HepG2 (cell line): ENCODE results near the gene LCA5. TPM values are rescaled to one million over a fixed set of nuclear protein-coding genes. Genes with fewer than 3 reads are reported as not detected.

Source experiments
- CREM ChIP-seq, 2 experiments: sonication (generic) in 1 of 2; formaldehyde crosslinking in 1 of 2; IDR thresholded peaks; 2 replicates each; pipeline versions ENCODE4 v1.4.0 to v1.6.1; 2016 to 2020; ENCODE audit warnings: antibody characterized with exemption in 1 of 2, mild to moderate bottlenecking in 1 of 2, missing genetic modification reagents in 1 of 2
- EP300 ChIP-seq, 3 experiments: sonication (generic) in 1 of 3; formaldehyde crosslinking in 1 of 3; IDR thresholded peaks; 2 replicates each; pipeline versions ENCODE4 v1.5.1 to v1.6.1; 2011 to 2020; ENCODE audit warnings: low read depth in 2 of 3, low read length in 2 of 3, borderline replicate concordance in 1 of 3, improper control_type of control experiment in 1 of 3, mild to moderate bottlenecking in 1 of 3, missing genetic modification reagents in 1 of 3, moderate library complexity in 1 of 3
- GATAD1 ChIP-seq: IDR thresholded peaks from 2 replicates; pipeline ENCODE4 v1.6.1; 2016; ENCODE audit warnings: missing genetic modification reagents, missing compliant biosample characterization
- HIVEP1 ChIP-seq: sonication (generic); formaldehyde crosslinking; IDR thresholded peaks from 2 replicates; pipeline ENCODE4 v1.4.0; 2020; ENCODE audit warnings: mild to moderate bottlenecking, missing genetic modification reagents
- KLF11 ChIP-seq: IDR thresholded peaks from 2 replicates; pipeline ENCODE4 v1.6.1; 2016; ENCODE audit warnings: missing compliant biosample characterization
- MIXL1 ChIP-seq: IDR thresholded peaks from 2 replicates; pipeline ENCODE4 v1.6.1; 2016
- MTF2 ChIP-seq: sonication (generic); formaldehyde crosslinking; IDR thresholded peaks from 2 replicates; pipeline ENCODE4 v1.5.0; 2020; ENCODE audit warnings: missing genetic modification reagents, borderline replicate concordance
- NR2F6 ChIP-seq, 2 experiments: IDR thresholded peaks; 2 replicates each; pipeline ENCODE4 v1.6.1; 2016; ENCODE audit warnings: antibody characterized with exemption in 1 of 2, mild to moderate bottlenecking in 1 of 2
- PHF21A ChIP-seq: sonication (generic); formaldehyde crosslinking; IDR thresholded peaks from 2 replicates; pipeline ENCODE4 v1.5.0; 2020; ENCODE audit warnings: mild to moderate bottlenecking, missing genetic modification reagents
- SOX5 ChIP-seq: IDR thresholded peaks from 2 replicates; pipeline ENCODE4 v1.6.1; 2016; ENCODE audit warnings: borderline replicate concordance
- STAG1 ChIP-seq: sonication (generic); formaldehyde crosslinking; IDR thresholded peaks from 2 replicates; pipeline ENCODE4 v1.4.0; 2020; ENCODE audit warnings: missing genetic modification reagents
- TCF12 ChIP-seq, 2 experiments: fragments of 450-650 bp in 1 of 2; sonication (generic) in 1 of 2; formaldehyde crosslinking in 1 of 2; IDR thresholded peaks; 2 replicates each; pipeline versions ENCODE4 v1.6.1 to v1.8.0; 2017 to 2022; ENCODE audit warnings: antibody characterized with exemption in 1 of 2, mild to moderate bottlenecking in 1 of 2, missing genetic modification reagents in 1 of 2, moderate library complexity in 1 of 2
- TEAD3 ChIP-seq: optimal IDR thresholded peaks from 2 replicates; pipeline ENCODE3; 2016; ENCODE audit warnings: borderline replicate concordance
- TSC22D2 ChIP-seq: sonication (generic); formaldehyde crosslinking; IDR thresholded peaks from 2 replicates; pipeline ENCODE4 v1.5.1; 2020; ENCODE audit warnings: missing genetic modification reagents, mild to moderate bottlenecking, borderline replicate concordance
- ZBTB21 ChIP-seq: sonication (generic); formaldehyde crosslinking; IDR thresholded peaks from 2 replicates; pipeline ENCODE4 v1.4.0; 2020; ENCODE audit warnings: missing genetic modification reagents
- ZNF337 ChIP-seq: sonication (generic); formaldehyde crosslinking; IDR thresholded peaks from 2 replicates; pipeline ENCODE4 v1.5.1; 2020; ENCODE audit warnings: missing genetic modification reagents, low read depth, mild to moderate bottlenecking, borderline replicate concordance
- ZNF468 ChIP-seq: sonication (generic); formaldehyde crosslinking; IDR thresholded peaks from 2 replicates; pipeline ENCODE4 v1.8.0; 2022; ENCODE audit warnings: mild to moderate bottlenecking, moderate library complexity, missing genetic modification reagents
- ZNF552 ChIP-seq: sonication (generic); formaldehyde crosslinking; IDR thresholded peaks from 2 replicates; pipeline ENCODE4 v1.9.0; 2022; ENCODE audit warnings: missing genetic modification reagents, mild to moderate bottlenecking, borderline replicate concordance
- ZNF652 ChIP-seq: IDR thresholded peaks from 2 replicates; pipeline ENCODE4 v1.6.1; 2016; ENCODE audit warnings: low read depth, borderline replicate concordance
- ZNF773 ChIP-seq: sonication (generic); formaldehyde crosslinking; IDR thresholded peaks from 2 replicates; pipeline ENCODE4 v1.4.0; 2020; ENCODE audit warnings: missing genetic modification reagents, borderline replicate concordance
- polyA plus RNA-seq, 8 experiments: library from polyadenylated mRNA; depleted of rRNA in 3 of 8; stranded (reverse) in 7 of 8; unstranded in 1 of 8; fragments of >200 nt; fragmentation: Illumina TruSeq in 4 of 8; extraction: Trizol in 4 of 8; gene quantifications; 2 replicates each; pipeline versions ENCODE4 v1.2.1 to v1.2.3, GENCODE V29; 2011 to 2016; ENCODE audit warnings: low read depth in 4 of 8, missing spikeins in 1 of 8, mixed read lengths in 1 of 8; ENCODE audit not compliant: insufficient read depth in 1 of 8
- total RNA-seq, 5 experiments: library from RNA; depleted of rRNA; stranded (reverse); fragments of >200 nt; fragmentation: Illumina TruSeq; extraction: Trizol; gene quantifications; 2 replicates each; pipeline ENCODE4 v1.2.3, GENCODE V29; 2016; ENCODE audit warnings: low read depth in 1 of 5
- TF ChIP-seq, protein P1 (sequence below): sonication (generic); formaldehyde crosslinking; IDR thresholded peaks from 2 replicates; pipeline ENCODE4 v1.8.0; 2022; ENCODE audit warnings: missing genetic modification reagents, mild to moderate bottlenecking, inconsistent platforms, borderline replicate concordance
- TF ChIP-seq, protein P2 (sequence below): IDR thresholded peaks from 2 replicates; pipeline ENCODE4 v1.6.1; 2016; ENCODE audit warnings: low read depth, borderline replicate concordance
- TF ChIP-seq, protein P3 (sequence below): sonication (generic); formaldehyde crosslinking; IDR thresholded peaks from 2 replicates; pipeline ENCODE4 v1.4.0; 2020; ENCODE audit warnings: missing genetic modification reagents

The LCA5 gene
- total and polyA plus RNA-seq, 2 of the 13 experiments (the other 11 are each of a cell fraction or from before 2014, with no cell fraction given), result 0.84 to 4.6 TPM

DNA sequence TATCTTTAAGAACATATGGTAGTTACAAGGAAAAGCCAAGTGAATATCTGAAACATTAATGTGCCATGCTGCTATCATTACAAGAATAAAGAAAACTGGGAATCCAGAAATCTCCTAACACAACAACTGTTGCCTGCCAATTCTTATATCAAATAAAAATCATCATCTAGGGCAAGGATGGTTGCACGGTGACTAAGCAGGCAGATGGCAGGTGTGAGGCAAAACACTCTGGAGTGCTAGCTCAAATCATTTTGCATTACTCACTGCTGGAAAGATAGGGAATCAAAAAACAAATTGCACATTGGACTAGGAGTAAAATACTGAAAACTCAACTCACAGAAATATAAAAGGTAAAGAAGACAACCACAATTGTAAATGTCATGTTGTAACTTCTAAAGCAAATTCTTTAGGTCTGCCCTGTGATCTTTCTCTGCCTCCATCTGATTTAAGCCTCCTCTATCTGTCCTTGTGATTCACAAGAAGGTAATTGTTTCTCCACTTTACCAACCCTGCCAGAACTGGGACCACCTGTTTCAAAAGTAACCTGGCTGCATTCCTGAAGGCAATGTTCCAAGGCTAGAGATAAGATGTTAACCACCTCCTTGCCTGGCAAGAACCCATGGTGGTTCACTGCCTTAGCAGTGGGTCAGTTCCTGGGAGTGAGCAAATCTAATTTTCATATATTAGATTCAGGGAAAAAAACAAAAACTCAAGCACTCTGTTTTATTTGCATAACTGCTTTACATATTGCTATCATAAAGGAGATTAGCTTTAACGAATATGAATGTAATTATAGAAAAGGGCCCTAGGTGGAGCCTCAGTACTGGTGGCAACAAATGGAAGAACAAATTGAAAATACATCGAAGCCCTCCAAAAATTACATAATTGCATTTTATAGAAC is 33.1 kb upstream of the LCA5 start (continued):
- TF ChIP-seq NR2F6 (IDR thresholded peaks at IDR 0.05) (no peak), NR2F6 (CRISPR knock-in tag; IDR thresholded peaks at IDR 0.05) (no peak), ZNF552 (no peak), PHF21A (CRISPR knock-in tag) (no peak), ZNF652 (peak; percentile 83), KLF11 (CRISPR knock-in tag) (no peak), TSC22D2 (no peak), ZNF468 (CRISPR knock-in tag) (no peak), CREM (IDR thresholded peaks at IDR 0.05) (0 out of 2 replicates have a peak, but pooled peaks have one; percentile 23), CREM (CRISPR knock-in tag; IDR thresholded peaks at IDR 0.05) (no peak), HIVEP1 (CRISPR knock-in tag) (no peak), GATAD1 (CRISPR knock-in tag) (no peak), MIXL1 (0 out of 2 replicates have a peak, but pooled peaks have one; percentile 23), ZNF337 (CRISPR knock-in tag) (no peak), STAG1 (CRISPR knock-in tag) (peak; percentile 81), EP300 (IDR thresholded peaks at IDR 0.05; ENCODE audit: low read depth in 2 of 2, low read length in 2 of 2) (peak in 1 of 2 experiments; percentile 62; a peak in 1 of 4 replicates), EP300 (CRISPR knock-in tag; IDR thresholded peaks at IDR 0.05; ENCODE audit: borderline replicate concordance) (no peak), ZNF773 (CRISPR knock-in tag) (no peak), MTF2 (CRISPR knock-in tag) (no peak), TCF12 (IDR thresholded peaks at IDR 0.05) (no peak), TCF12 (CRISPR knock-in tag; IDR thresholded peaks at IDR 0.05) (no peak), TEAD3 (peak; percentile 41), SOX5 (CRISPR knock-in tag) (no peak), ZBTB21 (CRISPR knock-in tag) (no peak)
- TF ChIP-seq, protein P1, sequence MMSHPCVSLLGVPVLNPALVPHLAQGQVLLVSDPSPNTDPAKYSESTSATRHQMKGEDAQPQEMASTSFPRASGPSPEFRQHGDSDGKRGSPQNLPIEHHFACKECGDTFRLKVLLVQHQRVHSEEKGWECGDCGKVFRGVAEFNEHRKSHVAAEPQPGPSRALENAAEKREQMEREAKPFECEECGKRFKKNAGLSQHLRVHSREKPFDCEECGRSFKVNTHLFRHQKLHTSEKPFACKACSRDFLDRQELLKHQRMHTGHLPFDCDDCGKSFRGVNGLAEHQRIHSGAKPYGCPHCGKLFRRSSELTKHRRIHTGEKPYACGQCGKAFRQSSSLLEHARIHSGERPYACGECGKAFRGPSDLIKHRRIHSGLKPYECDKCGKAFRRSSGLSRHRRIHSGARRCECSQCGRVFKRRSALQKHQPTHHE (CRISPR knock-in tag), result no peak
- TF ChIP-seq, protein P2, sequence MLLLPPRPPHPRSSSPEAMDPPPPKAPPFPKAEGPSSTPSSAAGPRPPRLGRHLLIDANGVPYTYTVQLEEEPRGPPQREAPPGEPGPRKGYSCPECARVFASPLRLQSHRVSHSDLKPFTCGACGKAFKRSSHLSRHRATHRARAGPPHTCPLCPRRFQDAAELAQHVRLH, result no peak
- TF ChIP-seq, protein P3, sequence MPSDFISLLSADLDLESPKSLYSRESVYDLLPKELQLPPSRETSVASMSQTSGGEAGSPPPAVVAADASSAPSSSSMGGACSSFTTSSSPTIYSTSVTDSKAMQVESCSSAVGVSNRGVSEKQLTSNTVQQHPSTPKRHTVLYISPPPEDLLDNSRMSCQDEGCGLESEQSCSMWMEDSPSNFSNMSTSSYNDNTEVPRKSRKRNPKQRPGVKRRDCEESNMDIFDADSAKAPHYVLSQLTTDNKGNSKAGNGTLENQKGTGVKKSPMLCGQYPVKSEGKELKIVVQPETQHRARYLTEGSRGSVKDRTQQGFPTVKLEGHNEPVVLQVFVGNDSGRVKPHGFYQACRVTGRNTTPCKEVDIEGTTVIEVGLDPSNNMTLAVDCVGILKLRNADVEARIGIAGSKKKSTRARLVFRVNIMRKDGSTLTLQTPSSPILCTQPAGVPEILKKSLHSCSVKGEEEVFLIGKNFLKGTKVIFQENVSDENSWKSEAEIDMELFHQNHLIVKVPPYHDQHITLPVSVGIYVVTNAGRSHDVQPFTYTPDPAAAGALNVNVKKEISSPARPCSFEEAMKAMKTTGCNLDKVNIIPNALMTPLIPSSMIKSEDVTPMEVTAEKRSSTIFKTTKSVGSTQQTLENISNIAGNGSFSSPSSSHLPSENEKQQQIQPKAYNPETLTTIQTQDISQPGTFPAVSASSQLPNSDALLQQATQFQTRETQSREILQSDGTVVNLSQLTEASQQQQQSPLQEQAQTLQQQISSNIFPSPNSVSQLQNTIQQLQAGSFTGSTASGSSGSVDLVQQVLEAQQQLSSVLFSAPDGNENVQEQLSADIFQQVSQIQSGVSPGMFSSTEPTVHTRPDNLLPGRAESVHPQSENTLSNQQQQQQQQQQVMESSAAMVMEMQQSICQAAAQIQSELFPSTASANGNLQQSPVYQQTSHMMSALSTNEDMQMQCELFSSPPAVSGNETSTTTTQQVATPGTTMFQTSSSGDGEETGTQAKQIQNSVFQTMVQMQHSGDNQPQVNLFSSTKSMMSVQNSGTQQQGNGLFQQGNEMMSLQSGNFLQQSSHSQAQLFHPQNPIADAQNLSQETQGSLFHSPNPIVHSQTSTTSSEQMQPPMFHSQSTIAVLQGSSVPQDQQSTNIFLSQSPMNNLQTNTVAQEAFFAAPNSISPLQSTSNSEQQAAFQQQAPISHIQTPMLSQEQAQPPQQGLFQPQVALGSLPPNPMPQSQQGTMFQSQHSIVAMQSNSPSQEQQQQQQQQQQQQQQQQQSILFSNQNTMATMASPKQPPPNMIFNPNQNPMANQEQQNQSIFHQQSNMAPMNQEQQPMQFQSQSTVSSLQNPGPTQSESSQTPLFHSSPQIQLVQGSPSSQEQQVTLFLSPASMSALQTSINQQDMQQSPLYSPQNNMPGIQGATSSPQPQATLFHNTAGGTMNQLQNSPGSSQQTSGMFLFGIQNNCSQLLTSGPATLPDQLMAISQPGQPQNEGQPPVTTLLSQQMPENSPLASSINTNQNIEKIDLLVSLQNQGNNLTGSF (CRISPR knock-in tag), result no peak
